Measurements from ENCODE around the gene PLXNC1.

The PLXNC1 gene

GRCh38 chr12:94223842-94224241, 75.5 kb downstream of the PLXNC1 start:
- no peak overlapping the region for H3K4me3 Mint-ChIP-seq
- H3K4me1 Mint-ChIP-seq (ENCODE audit: low read depth), result peaks cover 5% of the 10 kb centered on the region
- intact Hi-C loops (cut with micrococcal nuclease), result no loop called here
- peaks cover 13% of the 10 kb centered on the region for H3K36me3 Mint-ChIP-seq (ENCODE audit: low read depth)
- no peak overlapping the region for H3K27ac Mint-ChIP-seq
- H3K27me3 Mint-ChIP-seq, result no peaks in the 10 kb centered on the region
- H3K9me3 Mint-ChIP-seq, result no peaks in the 10 kb centered on the region

- peaks cover 10% of the 10 kb centered on the region for H3K36me3 Mint-ChIP-seq (ENCODE audit: low read depth)
- no peak overlapping the region for H3K4me3 Mint-ChIP-seq
- H3K27me3 Mint-ChIP-seq, result no peaks in the 10 kb centered on the region
- no peak overlapping the region for H3K27ac Mint-ChIP-seq
- intact Hi-C loops (cut with micrococcal nuclease), result no loop called here
- no peaks in the 10 kb centered on the region for H3K9me3 Mint-ChIP-seq
- H3K4me1 Mint-ChIP-seq (ENCODE audit: low read depth), result peaks cover 5% of the 10 kb centered on the region
Measured at GRCh38 chr12:94225506-94225905, 77.1 kb downstream of the PLXNC1 start.

DNA sequence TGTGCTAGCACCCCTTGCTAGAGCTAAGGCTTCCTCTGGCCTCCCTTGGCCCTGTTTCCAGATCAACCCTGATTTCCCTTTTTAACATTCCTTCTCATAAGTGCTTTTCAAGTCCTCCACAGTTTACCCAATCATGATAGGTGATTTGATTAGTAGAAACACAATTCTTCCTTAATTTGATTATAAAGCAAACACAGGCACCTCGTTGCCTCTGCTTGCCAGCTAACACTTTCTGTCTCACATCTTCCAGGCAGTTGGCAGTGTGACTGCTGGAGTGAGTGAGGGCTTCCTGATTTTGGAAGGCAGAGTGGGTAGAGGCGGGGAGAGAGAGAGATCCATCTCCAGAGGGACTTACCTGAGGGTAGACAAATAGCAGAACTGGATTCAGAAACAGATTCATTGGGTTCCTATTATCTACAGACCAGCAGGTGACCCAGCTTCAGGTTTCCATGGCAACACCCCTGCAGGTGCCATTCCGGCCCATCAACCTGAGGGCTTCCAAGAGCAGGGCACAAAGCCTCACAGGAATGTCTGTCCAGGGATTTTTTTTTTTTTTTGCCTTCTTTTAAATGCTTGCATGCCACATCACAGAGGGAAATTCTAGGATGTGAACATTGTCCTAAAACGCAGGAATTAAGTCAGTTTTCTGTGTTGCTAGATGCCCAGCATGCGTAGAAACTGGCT, 77.7 kb downstream of the PLXNC1 start:
- Mint-ChIP-seq H3K4me1 (ENCODE audit: low read depth) (peaks cover 6% of the 10 kb centered on the region), H3K9me3 (no peaks in the 10 kb centered on the region), H3K27ac (no peak overlapping the region), H3K27me3 (no peaks in the 10 kb centered on the region), H3K36me3 (ENCODE audit: low read depth) (peaks cover 6% of the 10 kb centered on the region), H3K4me3 (no peak overlapping the region)
- intact Hi-C loops (cut with micrococcal nuclease), result no loop called here

DNA sequence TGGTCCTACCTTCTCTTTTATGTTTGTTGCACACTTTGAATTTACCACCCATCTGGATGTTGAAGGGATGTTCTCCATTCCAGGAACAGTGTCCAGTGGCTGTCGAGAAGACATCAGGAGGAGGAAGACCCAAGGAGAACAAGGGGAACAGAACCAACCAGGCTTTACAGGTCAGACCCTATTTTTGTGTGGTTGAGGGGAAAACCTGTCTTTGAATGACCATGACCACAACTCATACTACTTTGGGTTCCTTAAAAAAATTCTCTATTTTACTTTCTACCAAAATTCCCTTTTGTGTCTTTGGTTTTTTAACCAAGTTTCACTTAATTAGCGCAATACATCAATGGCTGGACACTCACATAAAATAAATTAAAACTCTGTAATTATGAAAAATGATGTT, 78.7 kb downstream of the PLXNC1 start:
- peaks cover 6% of the 10 kb centered on the region for H3K36me3 Mint-ChIP-seq (ENCODE audit: low read depth)
- peaks cover 16% of the 10 kb centered on the region for H3K4me1 Mint-ChIP-seq (ENCODE audit: low read depth)
- H3K27me3 Mint-ChIP-seq, result no peaks in the 10 kb centered on the region
- no peak overlapping the region for H3K4me3 Mint-ChIP-seq
- no peak overlapping the region for H3K27ac Mint-ChIP-seq
- H3K9me3 Mint-ChIP-seq, result no peaks in the 10 kb centered on the region
- intact Hi-C loops (cut with micrococcal nuclease), result no loop called here

DNA sequence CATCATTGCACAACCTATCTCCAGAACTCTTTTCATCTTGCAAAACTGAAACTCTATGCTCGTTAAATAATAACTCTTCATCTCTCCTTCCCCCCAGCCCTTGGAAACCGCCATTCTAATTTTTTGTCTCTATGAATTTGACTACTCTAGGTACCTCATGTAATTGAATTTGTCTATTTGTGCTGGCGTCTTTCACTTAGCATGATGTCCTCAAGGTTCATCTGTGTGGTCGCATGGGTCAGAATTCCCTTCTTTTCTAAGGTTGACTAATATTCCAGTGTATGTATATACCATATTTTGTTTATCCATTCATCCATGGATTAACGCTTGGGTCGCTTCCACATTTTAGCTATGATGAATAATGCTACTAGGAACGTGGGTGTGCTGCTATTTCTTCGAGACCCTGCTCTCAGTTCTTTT, 80.1 kb downstream of the PLXNC1 start:
- Mint-ChIP-seq H3K36me3 (ENCODE audit: low read depth) (peaks cover 6% of the 10 kb centered on the region), H3K4me3 (no peak overlapping the region), H3K27me3 (no peaks in the 10 kb centered on the region), H3K9me3 (no peaks in the 10 kb centered on the region), H3K4me1 (ENCODE audit: low read depth) (peaks cover 17% of the 10 kb centered on the region), H3K27ac (no peak overlapping the region)
- intact Hi-C loops (cut with micrococcal nuclease), result no loop called here

DNA sequence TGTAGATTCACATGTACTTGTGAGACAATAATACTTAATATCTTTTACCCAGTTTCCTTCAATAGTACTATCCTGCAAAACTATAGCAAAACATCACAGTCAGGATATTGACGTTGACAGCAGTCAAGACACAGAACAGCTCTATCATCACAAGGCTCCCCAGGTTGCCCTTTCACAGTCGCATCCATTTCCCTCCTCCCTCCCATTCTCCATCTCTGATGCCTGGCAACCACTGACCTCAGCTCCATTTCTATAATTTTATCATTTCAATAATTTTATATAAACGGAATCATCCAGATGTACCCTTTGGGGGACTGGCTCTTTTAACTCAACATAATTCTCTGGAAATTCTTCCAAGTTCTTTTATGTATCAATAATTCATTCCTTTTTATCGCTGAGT, 81.5 kb downstream of the PLXNC1 start:
- no peaks in the 10 kb centered on the region for H3K27me3 Mint-ChIP-seq
- no peak overlapping the region for H3K27ac Mint-ChIP-seq
- intact Hi-C loops (cut with micrococcal nuclease), result no loop called here
- H3K9me3 Mint-ChIP-seq, result no peaks in the 10 kb centered on the region
- H3K4me1 Mint-ChIP-seq (ENCODE audit: low read depth), result peaks cover 19% of the 10 kb centered on the region
- H3K36me3 Mint-ChIP-seq (ENCODE audit: low read depth), result no peaks in the 10 kb centered on the region
- no peak overlapping the region for H3K4me3 Mint-ChIP-seq

- Mint-ChIP-seq H3K9me3 (no peaks in the 10 kb centered on the region), H3K4me1 (ENCODE audit: low read depth) (peaks cover 23% of the 10 kb centered on the region), H3K27ac (no peak overlapping the region), H3K36me3 (ENCODE audit: low read depth) (no peaks in the 10 kb centered on the region), H3K27me3 (no peaks in the 10 kb centered on the region), H3K4me3 (no peak overlapping the region)
- intact Hi-C loops (cut with micrococcal nuclease), result no loop called here
Measured at GRCh38 chr12:94230357-94230905, 82.1 kb downstream of the PLXNC1 start.

- Mint-ChIP-seq H3K9me3 (no peaks in the 10 kb centered on the region), H3K4me3 (no peak overlapping the region), H3K4me1 (ENCODE audit: low read depth) (peaks cover 23% of the 10 kb centered on the region), H3K36me3 (ENCODE audit: low read depth) (no peaks in the 10 kb centered on the region), H3K27ac (no peak overlapping the region), H3K27me3 (no peaks in the 10 kb centered on the region)
- intact Hi-C loops (cut with micrococcal nuclease), result no loop called here
Measured at GRCh38 chr12:94231709-94232108, 83.3 kb downstream of the PLXNC1 start.

DNA sequence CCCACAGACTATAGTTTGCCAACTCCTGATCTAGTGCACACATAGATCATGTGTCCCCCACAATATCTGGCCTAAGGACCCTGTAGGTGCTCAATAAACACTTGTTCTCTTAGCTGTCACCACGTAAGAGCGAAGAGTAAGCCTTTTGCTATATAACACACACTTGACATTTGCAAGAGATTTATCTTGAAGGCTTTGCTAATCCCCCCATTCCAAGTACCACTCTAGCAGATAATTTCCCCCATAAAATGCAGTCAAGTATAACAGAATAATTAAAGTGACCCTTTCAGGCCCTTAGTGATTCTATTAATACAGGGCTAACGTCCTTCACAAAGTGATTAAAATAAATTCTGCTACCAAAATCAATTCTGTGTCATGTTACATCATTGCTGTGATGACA, 87.5 kb downstream of the PLXNC1 start:
- Mint-ChIP-seq H3K9me3 (no peaks in the 10 kb centered on the region), H3K27me3 (no peaks in the 10 kb centered on the region), H3K4me1 (ENCODE audit: low read depth) (peaks cover 35% of the 10 kb centered on the region), H3K36me3 (ENCODE audit: low read depth) (no peaks in the 10 kb centered on the region), H3K4me3 (no peak overlapping the region), H3K27ac (no peak overlapping the region)
- intact Hi-C loops (cut with micrococcal nuclease), result no loop called here

DNA sequence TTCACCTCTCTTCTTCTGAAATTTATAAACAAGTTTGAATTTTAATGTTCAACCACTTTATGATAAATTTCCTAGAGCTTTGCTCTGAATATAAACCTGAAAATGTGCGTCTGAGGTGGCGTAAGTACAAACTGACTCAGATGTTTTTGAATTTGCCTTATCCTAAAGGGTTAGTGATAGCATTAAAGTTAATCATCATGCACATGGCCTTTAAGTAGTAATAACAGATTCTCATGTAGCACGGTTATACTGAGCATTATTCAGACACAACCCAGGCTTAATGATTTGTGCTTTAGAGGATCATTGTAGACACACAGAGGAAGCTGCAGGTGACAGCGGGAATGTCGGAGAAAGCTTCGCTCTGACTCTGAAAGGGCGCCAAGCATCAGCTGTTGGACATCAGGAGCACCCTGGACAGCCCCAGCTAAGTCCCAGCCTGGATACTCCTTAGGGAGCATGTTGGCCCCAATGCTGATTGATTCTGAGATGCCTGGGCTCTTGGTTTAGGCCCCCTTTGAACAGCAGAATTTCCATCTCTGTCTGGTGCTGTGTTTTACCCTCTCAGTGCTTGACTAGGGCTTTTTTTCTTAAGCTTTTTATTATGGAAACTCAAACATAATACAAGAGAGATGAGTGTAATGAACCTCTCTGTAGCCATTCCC, 91.1 kb downstream of the PLXNC1 start:
- H3K9me3 Mint-ChIP-seq, result no peaks in the 10 kb centered on the region
- no peak overlapping the region for H3K4me3 Mint-ChIP-seq
- no peaks in the 10 kb centered on the region for H3K36me3 Mint-ChIP-seq (ENCODE audit: low read depth)
- no peaks in the 10 kb centered on the region for H3K27me3 Mint-ChIP-seq
- peaks cover 46% of the 10 kb centered on the region for H3K4me1 Mint-ChIP-seq (ENCODE audit: low read depth)
- no peak overlapping the region for H3K27ac Mint-ChIP-seq
- intact Hi-C loops (cut with micrococcal nuclease), result no loop called here

- H3K27ac Mint-ChIP-seq, result no peak overlapping the region
Measured at GRCh38 chr12:94240171-94240570, 91.8 kb downstream of the PLXNC1 start.

GRCh38 chr12:94242901-94243300, 94.5 kb downstream of the PLXNC1 start:
- Mint-ChIP-seq H3K27ac (no peak overlapping the region), H3K27me3 (peaks cover 4% of the 10 kb centered on the region), H3K4me1 (ENCODE audit: low read depth) (peaks cover 67% of the 10 kb centered on the region), H3K9me3 (no peaks in the 10 kb centered on the region), H3K36me3 (ENCODE audit: low read depth) (no peaks in the 10 kb centered on the region), H3K4me3 (no peak overlapping the region)
- intact Hi-C loops (cut with micrococcal nuclease), result loop anchor here (5.0 kb wide), 1 partner anchor 701 kb away; no protein-coding TSS in a partner anchor

More at GRCh38 chr12:94240171-94240570, 91.8 kb downstream of the PLXNC1 start:
- intact Hi-C loops (cut with micrococcal nuclease), result loop anchor here (5.0 kb wide), 1 partner anchor 698 kb away; no protein-coding TSS in a partner anchor
- Mint-ChIP-seq H3K9me3 (no peaks in the 10 kb centered on the region), H3K4me3 (no peak overlapping the region), H3K27me3 (no peaks in the 10 kb centered on the region), H3K36me3 (ENCODE audit: low read depth) (no peaks in the 10 kb centered on the region), H3K4me1 (ENCODE audit: low read depth) (peaks cover 49% of the 10 kb centered on the region)

DNA sequence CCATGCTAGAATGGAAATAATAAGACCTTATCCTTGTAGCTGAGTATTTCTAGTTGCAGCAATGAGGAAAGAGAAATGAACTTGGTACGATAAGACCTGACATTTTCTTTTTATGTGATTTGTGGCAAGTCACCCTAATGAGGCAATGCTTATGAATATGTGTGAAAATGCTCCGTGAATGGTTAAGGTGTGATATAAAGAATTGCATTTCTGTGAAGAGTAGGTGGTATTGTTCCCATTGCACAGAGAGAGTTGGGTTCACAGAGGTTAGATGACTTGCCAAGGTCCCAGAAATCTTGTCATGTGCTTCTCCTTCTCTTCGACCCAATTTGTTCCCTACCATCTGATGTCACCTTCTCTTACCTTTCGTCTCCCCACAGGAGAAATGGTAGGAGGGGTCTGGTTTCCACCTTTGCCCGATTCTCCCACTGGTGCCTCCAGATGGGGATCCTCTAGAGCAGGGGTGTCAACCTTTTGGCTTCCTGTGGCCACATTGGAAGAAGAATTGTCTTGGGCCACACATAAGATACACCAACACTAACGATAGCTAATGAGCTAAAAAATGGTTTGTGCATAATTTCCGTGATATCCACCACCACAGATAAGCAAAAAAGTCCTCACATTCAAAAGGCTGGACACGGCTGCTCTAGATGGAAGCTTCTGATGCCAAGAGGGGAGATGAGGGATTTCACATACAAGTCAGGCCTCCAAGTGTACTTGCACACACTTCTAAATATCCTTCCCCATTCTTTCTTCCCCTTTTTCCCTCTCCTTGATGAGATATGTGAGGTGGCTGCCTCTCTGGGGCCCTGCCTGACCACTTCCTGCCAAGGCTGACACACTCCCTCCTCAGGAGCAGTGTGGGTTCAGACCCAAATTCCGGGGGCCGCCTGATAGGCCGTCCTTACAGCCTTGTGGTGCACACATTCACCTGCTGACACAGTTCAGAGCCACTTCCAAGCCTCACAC, 96.1 kb downstream of the PLXNC1 start:
- H3K4me3 Mint-ChIP-seq, result no peak overlapping the region

More for the DNA sequence above, 96.1 kb downstream of the PLXNC1 start:
- intact Hi-C loops (cut with micrococcal nuclease), result loop anchor here (5.0 kb wide), 1 partner anchor 702 kb away; no protein-coding TSS in a partner anchor
- H3K36me3 Mint-ChIP-seq (ENCODE audit: low read depth), result no peaks in the 10 kb centered on the region
- no peaks in the 10 kb centered on the region for H3K9me3 Mint-ChIP-seq
- peaks cover 67% of the 10 kb centered on the region for H3K4me1 Mint-ChIP-seq (ENCODE audit: low read depth)
- H3K27me3 Mint-ChIP-seq, result peaks cover 4% of the 10 kb centered on the region
- peak overlapping the region; percentile 25 for H3K27ac Mint-ChIP-seq
